ENCODE measurements around the gene COLEC11.
"Not testable (repeated sequence)": the region's sequence is repeated elsewhere in the genome, so short reads cannot be mapped to it uniquely, and the experiment has no call there.

DNA sequence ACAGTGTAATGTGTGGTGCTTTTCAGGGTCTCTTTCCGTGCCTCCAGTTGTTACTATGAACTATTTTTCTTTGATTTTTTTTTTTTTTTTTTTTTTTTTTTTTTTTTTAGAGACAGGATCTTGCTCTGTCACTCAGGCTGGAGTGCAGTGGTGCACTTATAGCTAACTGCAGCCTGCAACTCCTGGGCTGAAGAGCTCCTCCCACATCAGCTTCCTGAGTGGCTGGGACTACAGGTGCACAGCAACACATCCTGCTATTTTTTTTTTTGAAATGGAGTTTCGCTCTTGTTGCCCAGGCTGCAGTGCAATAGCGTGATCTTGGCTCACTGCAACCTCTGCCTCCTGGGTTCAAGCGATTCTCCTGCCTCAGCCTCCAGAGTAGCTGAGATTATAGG lies 14.4 kb downstream of the COLEC11 start:
- TF ChIP-seq, protein P1, sequence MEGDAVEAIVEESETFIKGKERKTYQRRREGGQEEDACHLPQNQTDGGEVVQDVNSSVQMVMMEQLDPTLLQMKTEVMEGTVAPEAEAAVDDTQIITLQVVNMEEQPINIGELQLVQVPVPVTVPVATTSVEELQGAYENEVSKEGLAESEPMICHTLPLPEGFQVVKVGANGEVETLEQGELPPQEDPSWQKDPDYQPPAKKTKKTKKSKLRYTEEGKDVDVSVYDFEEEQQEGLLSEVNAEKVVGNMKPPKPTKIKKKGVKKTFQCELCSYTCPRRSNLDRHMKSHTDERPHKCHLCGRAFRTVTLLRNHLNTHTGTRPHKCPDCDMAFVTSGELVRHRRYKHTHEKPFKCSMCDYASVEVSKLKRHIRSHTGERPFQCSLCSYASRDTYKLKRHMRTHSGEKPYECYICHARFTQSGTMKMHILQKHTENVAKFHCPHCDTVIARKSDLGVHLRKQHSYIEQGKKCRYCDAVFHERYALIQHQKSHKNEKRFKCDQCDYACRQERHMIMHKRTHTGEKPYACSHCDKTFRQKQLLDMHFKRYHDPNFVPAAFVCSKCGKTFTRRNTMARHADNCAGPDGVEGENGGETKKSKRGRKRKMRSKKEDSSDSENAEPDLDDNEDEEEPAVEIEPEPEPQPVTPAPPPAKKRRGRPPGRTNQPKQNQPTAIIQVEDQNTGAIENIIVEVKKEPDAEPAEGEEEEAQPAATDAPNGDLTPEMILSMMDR (IDR thresholded peaks at IDR 0.05), result not testable (repeated sequence)
- TF ChIP-seq POLR2AphosphoS5 (IDR thresholded peaks at IDR 0.05; ENCODE audit: insufficient read depth in 1 of 2, low read depth in 1 of 2); POLR2A (IDR thresholded peaks at IDR 0.05): not testable (repeated sequence)
